ENCODE results near the gene TNIK. TPM values are rescaled to one million over a fixed set of nuclear protein-coding genes. Genes with fewer than 3 reads are reported as not detected.

Gene TNIK
- total and polyA plus RNA-seq, 2 experiments from 2014 or later = 14.6 to 34.3 TPM

DNA sequence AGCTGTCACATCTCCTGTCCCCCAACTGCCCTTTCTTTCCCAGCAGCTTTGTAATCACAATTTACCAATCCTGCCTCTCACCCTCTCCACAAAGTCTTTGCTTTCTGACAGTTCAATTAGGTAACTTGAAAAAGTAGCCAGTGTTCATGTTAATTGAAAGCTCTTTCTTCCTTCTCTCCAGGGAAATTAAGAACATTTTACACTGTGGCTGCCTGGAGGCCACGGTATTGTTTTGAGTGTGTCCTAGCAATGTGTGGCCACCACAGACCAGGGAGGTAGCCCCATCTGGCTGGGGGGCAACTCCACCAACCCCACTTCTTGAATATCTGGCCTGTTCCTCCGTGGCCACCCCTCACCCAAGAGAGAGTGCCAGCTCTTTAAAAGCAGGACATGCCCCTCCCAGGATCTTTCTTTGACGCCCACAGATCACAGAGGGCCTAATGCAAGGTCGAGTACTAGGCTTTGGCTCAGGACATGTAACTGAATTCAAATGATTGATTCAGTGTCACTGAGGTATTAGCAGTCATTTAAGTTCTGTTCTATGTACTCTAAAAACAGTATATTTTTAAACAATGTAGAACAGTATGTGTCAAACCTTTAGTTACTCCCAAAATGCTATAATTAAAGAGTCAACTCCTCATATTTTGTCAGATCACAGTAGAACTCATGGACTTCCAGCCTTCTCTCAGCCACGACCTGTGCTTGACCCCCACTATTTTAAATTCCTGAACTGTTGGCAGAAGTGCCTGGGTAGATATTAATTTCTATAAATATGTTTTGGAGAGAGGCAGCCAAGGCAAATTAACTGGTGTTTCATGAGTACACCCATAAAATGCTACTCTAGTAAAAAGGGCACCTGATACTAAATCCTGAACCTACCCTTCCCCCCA is 164.5 kb downstream of the TNIK start (continued):
- TF ChIP-seq, protein P1, sequence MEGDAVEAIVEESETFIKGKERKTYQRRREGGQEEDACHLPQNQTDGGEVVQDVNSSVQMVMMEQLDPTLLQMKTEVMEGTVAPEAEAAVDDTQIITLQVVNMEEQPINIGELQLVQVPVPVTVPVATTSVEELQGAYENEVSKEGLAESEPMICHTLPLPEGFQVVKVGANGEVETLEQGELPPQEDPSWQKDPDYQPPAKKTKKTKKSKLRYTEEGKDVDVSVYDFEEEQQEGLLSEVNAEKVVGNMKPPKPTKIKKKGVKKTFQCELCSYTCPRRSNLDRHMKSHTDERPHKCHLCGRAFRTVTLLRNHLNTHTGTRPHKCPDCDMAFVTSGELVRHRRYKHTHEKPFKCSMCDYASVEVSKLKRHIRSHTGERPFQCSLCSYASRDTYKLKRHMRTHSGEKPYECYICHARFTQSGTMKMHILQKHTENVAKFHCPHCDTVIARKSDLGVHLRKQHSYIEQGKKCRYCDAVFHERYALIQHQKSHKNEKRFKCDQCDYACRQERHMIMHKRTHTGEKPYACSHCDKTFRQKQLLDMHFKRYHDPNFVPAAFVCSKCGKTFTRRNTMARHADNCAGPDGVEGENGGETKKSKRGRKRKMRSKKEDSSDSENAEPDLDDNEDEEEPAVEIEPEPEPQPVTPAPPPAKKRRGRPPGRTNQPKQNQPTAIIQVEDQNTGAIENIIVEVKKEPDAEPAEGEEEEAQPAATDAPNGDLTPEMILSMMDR (conservative IDR thresholded peaks at IDR 0.05; ENCODE audit: low read depth in 2 of 2) = no peak
- TF ChIP-seq JUNB (IDR thresholded peaks at IDR 0.05; ENCODE audit: unreplicated experiment) = no peak
- TF ChIP-seq EZH2phosphoT487 (IDR thresholded peaks at IDR 0.05; ENCODE audit: unreplicated experiment) = no peak
- no peak for TF ChIP-seq STAT1 (IDR thresholded peaks at IDR 0.05; ENCODE audit: unreplicated experiment)
- TF ChIP-seq POLR2AphosphoS5 (IDR thresholded peaks at IDR 0.05; ENCODE audit: low read depth) = no peak
- no peak for TF ChIP-seq NANOG (IDR thresholded peaks at IDR 0.05; ENCODE audit: borderline replicate concordance)
- TF ChIP-seq ZNF114 (CRISPR knock-in tag; IDR thresholded peaks at IDR 0.05) = no peak
- no peak for TF ChIP-seq EZH2 (IDR thresholded peaks at IDR 0.05; ENCODE audit: low read depth, unreplicated experiment)
- TF ChIP-seq CREB1 (CRISPR knock-in tag; IDR thresholded peaks at IDR 0.05; ENCODE audit: low read depth) = no peak
- TF ChIP-seq ZNF331 (CRISPR knock-in tag; IDR thresholded peaks at IDR 0.05; ENCODE audit: low read depth) = no peak

DNA sequence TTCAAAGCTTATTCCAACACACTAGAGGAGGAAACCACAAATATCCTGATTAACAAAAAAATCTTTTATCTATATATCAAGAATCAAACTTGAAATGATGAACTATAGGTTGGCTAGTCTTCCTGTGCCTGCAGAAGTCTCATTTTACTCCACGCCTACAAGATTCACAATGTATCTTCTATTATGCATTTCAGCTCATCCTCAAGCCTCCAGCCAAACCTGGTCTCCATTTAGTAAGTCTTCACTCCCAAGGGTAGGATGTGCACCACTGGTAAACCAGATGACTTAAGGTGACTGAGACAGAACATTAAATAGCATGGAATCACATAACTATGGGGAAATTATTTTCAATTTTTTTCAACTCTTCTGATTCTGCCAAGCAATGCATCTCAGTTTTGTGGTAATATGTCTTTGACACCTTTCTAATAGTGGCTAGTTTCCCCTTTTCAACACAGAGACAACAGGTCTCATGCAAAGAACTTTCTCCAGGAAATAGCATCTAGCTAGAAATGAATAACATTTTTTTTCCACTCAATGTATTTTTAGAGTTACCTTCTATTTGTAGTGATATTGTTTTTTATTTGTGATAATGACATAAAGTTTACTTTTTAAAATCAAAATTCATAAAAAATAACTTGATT is 166.9 kb downstream of the TNIK start:
- H3K79me2 ChIP-seq (replicated peaks; ENCODE audit: insufficient read depth) = peaks cover 7% of the 10 kb centered on the region; the same call in 1 of the 2 replicates
- DNase-seq (ENCODE audit: low spot score) = no peak
- no peaks in the 10 kb centered on the region; the same call in 1 of the 2 replicates for H4K20me1 ChIP-seq (replicated peaks; ENCODE audit: insufficient read depth)
- H3K27ac Mint-ChIP-seq = no peak overlapping the region
- H3K9me3 Mint-ChIP-seq = no peaks in the 10 kb centered on the region
- H3K4me3 Mint-ChIP-seq = no peak overlapping the region
- no peaks in the 10 kb centered on the region for H3K9me2 ChIP-seq (ENCODE audit: insufficient read depth)
- no peak overlapping the region for H3K4me3 ChIP-seq
- H3K36me3 Mint-ChIP-seq (ENCODE audit: low read depth) = no peaks in the 10 kb centered on the region
- H3K36me3 ChIP-seq (ENCODE audit: insufficient read depth) = no peaks in the 10 kb centered on the region
- H3F3A ChIP-seq (replicated peaks; ENCODE audit: low read depth) = no peaks in the 10 kb centered on the region
- no peak overlapping the region for H3K27ac ChIP-seq (ENCODE audit: low read depth)
- H3K4me1 Mint-ChIP-seq = peaks cover 19% of the 10 kb centered on the region
- ATAC-seq = no peak
- H3K4me1 ChIP-seq (ENCODE audit: insufficient read depth) = peaks cover 11% of the 10 kb centered on the region
- H2AFZ ChIP-seq = no peak overlapping the region
- peaks cover 4% of the 10 kb centered on the region for H3K27me3 Mint-ChIP-seq (ENCODE audit: insufficient read depth, low read depth, poor library complexity)
- H3K4me2 ChIP-seq = no peak overlapping the region
- H3K27me3 ChIP-seq (ENCODE audit: insufficient read depth) = no peaks in the 10 kb centered on the region
- no peak for TF ChIP-seq POLR2AphosphoS5 (IDR thresholded peaks at IDR 0.05; ENCODE audit: low read depth)
- TF ChIP-seq EZH2phosphoT487 (IDR thresholded peaks at IDR 0.05; ENCODE audit: unreplicated experiment) = no peak
- TF ChIP-seq ZNF331 (CRISPR knock-in tag; IDR thresholded peaks at IDR 0.05; ENCODE audit: low read depth) = no peak
- no peak for TF ChIP-seq STAT1 (IDR thresholded peaks at IDR 0.05; ENCODE audit: unreplicated experiment)
- no peak for TF ChIP-seq CREB1 (CRISPR knock-in tag; IDR thresholded peaks at IDR 0.05; ENCODE audit: low read depth)
- TF ChIP-seq JUNB (IDR thresholded peaks at IDR 0.05; ENCODE audit: unreplicated experiment) = no peak
- TF ChIP-seq, protein P1 (conservative IDR thresholded peaks at IDR 0.05; ENCODE audit: low read depth in 2 of 2) = no peak
- TF ChIP-seq, protein P2, sequence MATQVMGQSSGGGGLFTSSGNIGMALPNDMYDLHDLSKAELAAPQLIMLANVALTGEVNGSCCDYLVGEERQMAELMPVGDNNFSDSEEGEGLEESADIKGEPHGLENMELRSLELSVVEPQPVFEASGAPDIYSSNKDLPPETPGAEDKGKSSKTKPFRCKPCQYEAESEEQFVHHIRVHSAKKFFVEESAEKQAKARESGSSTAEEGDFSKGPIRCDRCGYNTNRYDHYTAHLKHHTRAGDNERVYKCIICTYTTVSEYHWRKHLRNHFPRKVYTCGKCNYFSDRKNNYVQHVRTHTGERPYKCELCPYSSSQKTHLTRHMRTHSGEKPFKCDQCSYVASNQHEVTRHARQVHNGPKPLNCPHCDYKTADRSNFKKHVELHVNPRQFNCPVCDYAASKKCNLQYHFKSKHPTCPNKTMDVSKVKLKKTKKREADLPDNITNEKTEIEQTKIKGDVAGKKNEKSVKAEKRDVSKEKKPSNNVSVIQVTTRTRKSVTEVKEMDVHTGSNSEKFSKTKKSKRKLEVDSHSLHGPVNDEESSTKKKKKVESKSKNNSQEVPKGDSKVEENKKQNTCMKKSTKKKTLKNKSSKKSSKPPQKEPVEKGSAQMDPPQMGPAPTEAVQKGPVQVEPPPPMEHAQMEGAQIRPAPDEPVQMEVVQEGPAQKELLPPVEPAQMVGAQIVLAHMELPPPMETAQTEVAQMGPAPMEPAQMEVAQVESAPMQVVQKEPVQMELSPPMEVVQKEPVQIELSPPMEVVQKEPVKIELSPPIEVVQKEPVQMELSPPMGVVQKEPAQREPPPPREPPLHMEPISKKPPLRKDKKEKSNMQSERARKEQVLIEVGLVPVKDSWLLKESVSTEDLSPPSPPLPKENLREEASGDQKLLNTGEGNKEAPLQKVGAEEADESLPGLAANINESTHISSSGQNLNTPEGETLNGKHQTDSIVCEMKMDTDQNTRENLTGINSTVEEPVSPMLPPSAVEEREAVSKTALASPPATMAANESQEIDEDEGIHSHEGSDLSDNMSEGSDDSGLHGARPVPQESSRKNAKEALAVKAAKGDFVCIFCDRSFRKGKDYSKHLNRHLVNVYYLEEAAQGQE (IDR thresholded peaks at IDR 0.05; ENCODE audit: unreplicated experiment) = no peak
- TF ChIP-seq ZNF114 (CRISPR knock-in tag; IDR thresholded peaks at IDR 0.05) = no peak
- TF ChIP-seq, protein P3, sequence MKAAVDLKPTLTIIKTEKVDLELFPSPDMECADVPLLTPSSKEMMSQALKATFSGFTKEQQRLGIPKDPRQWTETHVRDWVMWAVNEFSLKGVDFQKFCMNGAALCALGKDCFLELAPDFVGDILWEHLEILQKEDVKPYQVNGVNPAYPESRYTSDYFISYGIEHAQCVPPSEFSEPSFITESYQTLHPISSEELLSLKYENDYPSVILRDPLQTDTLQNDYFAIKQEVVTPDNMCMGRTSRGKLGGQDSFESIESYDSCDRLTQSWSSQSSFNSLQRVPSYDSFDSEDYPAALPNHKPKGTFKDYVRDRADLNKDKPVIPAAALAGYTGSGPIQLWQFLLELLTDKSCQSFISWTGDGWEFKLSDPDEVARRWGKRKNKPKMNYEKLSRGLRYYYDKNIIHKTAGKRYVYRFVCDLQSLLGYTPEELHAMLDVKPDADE (IDR thresholded peaks at IDR 0.05) = no peak
- TF ChIP-seq NANOG (IDR thresholded peaks at IDR 0.05; ENCODE audit: borderline replicate concordance) = no peak
